Astrocyte (in vitro differentiated cells and primary cell): ENCODE results near the gene OXER1. TPM values are rescaled to one million over a fixed set of nuclear protein-coding genes. Genes with fewer than 3 reads are reported as not detected.
A peak's percentile ranks its signal among the peaks of the same experiment; 100 is the strongest.

Experiments
- DNase-seq: peaks from one replicate; pipeline ENCODE4 v3.0.0-alpha.2; 2010; ENCODE audit warnings: low read depth
- FAIRE-seq: peaks from 2 replicates; lab custom pipeline; 2011; peaks lifted over from hg19 to GRCh38; lab: Jason Lieb, UNC
- H2AFZ ChIP-seq: 2 replicates; pipeline ENCODE4 v1.6.0; 2012; ENCODE audit warnings: low read depth, low read length, inconsistent platforms
- H3K27ac ChIP-seq: 2 replicates; pipeline ENCODE4 v1.5.1; 2011; ENCODE audit warnings: low read depth, low read length, inconsistent platforms
- H3K27me3 ChIP-seq: 2 replicates; pipeline ENCODE4 v1.6.0; 2011; ENCODE audit warnings: low read length, inconsistent platforms; ENCODE audit not compliant: insufficient read depth
- H3K36me3 ChIP-seq: 2 replicates; pipeline ENCODE4 v1.5.1; 2011; ENCODE audit warnings: low read length, inconsistent platforms; ENCODE audit not compliant: insufficient read depth
- H3K4me1 ChIP-seq: 2 replicates; pipeline ENCODE4 v1.5.1; 2011; ENCODE audit warnings: low read length, inconsistent platforms; ENCODE audit not compliant: insufficient read depth
- H3K4me2 ChIP-seq: 2 replicates; pipeline ENCODE4 v1.6.0; 2012; ENCODE audit warnings: low read length, inconsistent platforms
- H3K4me3 ChIP-seq: 2 replicates; pipeline ENCODE4 v1.5.1; 2011; ENCODE audit warnings: low read depth, mild to moderate bottlenecking, low read length, inconsistent platforms; ENCODE audit not compliant: insufficient read depth
- H3K79me2 ChIP-seq: 2 replicates; pipeline ENCODE4 v1.6.0; 2012; ENCODE audit warnings: mild to moderate bottlenecking, low read length, inconsistent platforms; ENCODE audit not compliant: insufficient read depth
- H3K9ac ChIP-seq: 2 replicates; pipeline ENCODE4 v1.6.0; 2012; ENCODE audit warnings: mild to moderate bottlenecking, low read length, inconsistent platforms
- H3K9me3 ChIP-seq: 2 replicates; pipeline ENCODE4 v1.5.1; 2012; ENCODE audit warnings: low read depth, mild to moderate bottlenecking, low read length, inconsistent platforms; ENCODE audit not compliant: insufficient read depth
- H4K20me1 ChIP-seq: 2 replicates; pipeline ENCODE4 v1.6.0; 2012; ENCODE audit warnings: low read length, inconsistent platforms; ENCODE audit not compliant: insufficient read depth
- H3K27ac Mint-ChIP-seq: one replicate; pipeline ENCODE4 v1.8.0; 2021; ENCODE audit warnings: mild to moderate bottlenecking, mixed read lengths; ENCODE audit not compliant: unreplicated experiment
- H3K27me3 Mint-ChIP-seq: one replicate; pipeline ENCODE4 v1.8.0; 2021; ENCODE audit warnings: low read depth, mixed read lengths; ENCODE audit not compliant: unreplicated experiment
- H3K36me3 Mint-ChIP-seq: one replicate; pipeline ENCODE4 v1.8.0; 2021; ENCODE audit warnings: low read depth, mixed read lengths; ENCODE audit not compliant: unreplicated experiment
- H3K4me1 Mint-ChIP-seq: one replicate; pipeline ENCODE4 v1.8.0; 2021; ENCODE audit warnings: low read depth, mixed read lengths; ENCODE audit not compliant: unreplicated experiment
- H3K4me3 Mint-ChIP-seq: one replicate; pipeline ENCODE4 v1.8.0; 2021; ENCODE audit warnings: mild to moderate bottlenecking, moderate library complexity, mixed read lengths; ENCODE audit not compliant: unreplicated experiment
- H3K9me3 Mint-ChIP-seq: one replicate; pipeline ENCODE4 v1.8.0; 2021; ENCODE audit warnings: mild to moderate bottlenecking, mixed read lengths; ENCODE audit not compliant: unreplicated experiment
- CTCF ChIP-seq: IDR thresholded peaks from 2 replicates; pipeline ENCODE4 v1.5.1; 2011; ENCODE audit warnings: low read depth, mild to moderate bottlenecking, inconsistent platforms, low read length, moderate library complexity; ENCODE audit not compliant: insufficient read depth
- EZH2 ChIP-seq: IDR thresholded peaks from 2 replicates; pipeline ENCODE4 v1.6.1; 2012; ENCODE audit warnings: mild to moderate bottlenecking, low read length, inconsistent platforms; ENCODE audit not compliant: insufficient read depth
- total RNA-seq: library from RNA; stranded (reverse); gene quantifications from 2 replicates; pipeline ENCODE4 v1.2.1, GENCODE V29; 2021

OXER1 gene
- total RNA-seq, 1 donor from 2014 or later = 0.39 TPM

- H3K4me1 Mint-ChIP-seq = peaks cover 19% of the 10 kb centered on the region
- no peaks in the 10 kb centered on the region for H4K20me1 ChIP-seq
- no peak overlapping the region for H3K4me3 ChIP-seq
- H3K9me3 ChIP-seq = no peaks in the 10 kb centered on the region
- TF ChIP-seq CTCF = no peak
- TF ChIP-seq EZH2 = no peak
- FAIRE-seq (no peak), DNase-seq (no peak)
- H3K36me3 Mint-ChIP-seq = peaks cover 15% of the 10 kb centered on the region
- no peak overlapping the region for H2AFZ ChIP-seq
- H3K27me3 ChIP-seq = no peaks in the 10 kb centered on the region
- H3K27ac Mint-ChIP-seq = no peak overlapping the region
- H3K36me3 ChIP-seq = no peaks in the 10 kb centered on the region
- no peaks in the 10 kb centered on the region for H3K27me3 Mint-ChIP-seq
- no peak overlapping the region for H3K4me2 ChIP-seq
- H3K9ac ChIP-seq = no peak overlapping the region
- H3K4me3 Mint-ChIP-seq = no peak overlapping the region
- H3K9me3 Mint-ChIP-seq = peaks cover 1% of the 10 kb centered on the region
- peaks cover 3% of the 10 kb centered on the region for H3K4me1 ChIP-seq
- H3K27ac ChIP-seq = no peak overlapping the region
- H3K79me2 ChIP-seq = no peaks in the 10 kb centered on the region
These were observed 38.3 kb downstream of the OXER1 start for GRCh38 chr2:42725657-42726056.

DNA sequence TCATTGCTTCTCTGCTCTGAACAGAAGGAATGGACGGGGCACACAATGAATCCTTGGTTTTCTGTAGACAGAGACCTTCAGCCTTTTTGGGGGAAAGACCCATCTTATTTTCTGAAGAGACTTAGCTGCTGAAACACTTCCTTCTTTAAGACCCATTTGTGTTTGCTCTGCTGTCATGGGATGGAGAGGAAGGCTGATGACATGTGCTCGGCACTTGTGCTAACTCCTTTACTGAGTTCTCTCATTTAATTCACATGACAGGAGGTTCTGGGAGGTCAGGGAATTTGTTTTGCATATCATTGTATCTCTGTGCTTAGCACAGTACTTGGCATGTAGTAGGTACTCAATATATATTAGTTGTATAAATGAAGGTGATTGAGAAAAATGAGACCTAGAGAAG is 39.0 kb downstream of the OXER1 start:
- peaks cover 14% of the 10 kb centered on the region for H3K36me3 Mint-ChIP-seq
- H3K27ac Mint-ChIP-seq = peak overlapping the region; percentile 27
- H3K4me2 ChIP-seq = no peak overlapping the region
- H3K9me3 Mint-ChIP-seq = no peaks in the 10 kb centered on the region
- no peaks in the 10 kb centered on the region for H3K9me3 ChIP-seq
- H3K4me3 Mint-ChIP-seq = no peak overlapping the region
- FAIRE-seq (no peak), DNase-seq (no peak)
- peaks cover 19% of the 10 kb centered on the region for H3K4me1 Mint-ChIP-seq
- no peaks in the 10 kb centered on the region for H3K36me3 ChIP-seq
- H3K27me3 ChIP-seq = no peaks in the 10 kb centered on the region
- no peaks in the 10 kb centered on the region for H4K20me1 ChIP-seq
- H3K4me3 ChIP-seq = no peak overlapping the region
- no peak overlapping the region for H3K9ac ChIP-seq
- TF ChIP-seq CTCF = no peak
- TF ChIP-seq EZH2 = no peak
- no peak overlapping the region for H3K27ac ChIP-seq
- H3K27me3 Mint-ChIP-seq = no peaks in the 10 kb centered on the region
- H2AFZ ChIP-seq = no peak overlapping the region
- H3K79me2 ChIP-seq = no peaks in the 10 kb centered on the region
- H3K4me1 ChIP-seq = peaks cover 3% of the 10 kb centered on the region

DNA sequence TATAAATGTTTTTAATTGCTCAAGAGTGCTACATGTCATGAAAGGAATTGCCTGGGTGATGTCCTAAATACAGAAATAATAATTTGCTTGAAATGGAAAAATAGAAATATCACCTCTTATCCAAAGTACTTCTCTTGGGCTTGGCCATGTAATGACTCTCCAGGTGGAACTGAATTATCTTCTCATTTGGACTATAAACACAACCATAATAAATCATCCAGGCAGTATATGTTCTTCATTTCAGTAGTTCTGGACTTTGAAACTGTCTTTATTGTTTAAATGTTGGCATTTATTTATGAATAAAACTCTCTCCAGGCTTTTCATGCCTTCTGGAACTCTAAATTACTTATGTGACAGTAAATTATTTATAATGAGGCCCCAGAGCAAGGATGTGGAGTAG is 40.5 kb downstream of the OXER1 start:
- Mint-ChIP-seq H3K9me3 (no peaks in the 10 kb centered on the region), H3K27ac (peak overlapping the region; percentile 81), H3K36me3 (peaks cover 10% of the 10 kb centered on the region), H3K27me3 (no peaks in the 10 kb centered on the region), H3K4me1 (peaks cover 19% of the 10 kb centered on the region), H3K4me3 (no peak overlapping the region)
- H3K4me2 ChIP-seq = no peak overlapping the region
- H3K27ac ChIP-seq = no peak overlapping the region
- no peaks in the 10 kb centered on the region for H3K79me2 ChIP-seq
- DNase-seq (no peak), FAIRE-seq (no peak)
- H3K27me3 ChIP-seq = no peaks in the 10 kb centered on the region
- H3K36me3 ChIP-seq = no peaks in the 10 kb centered on the region
- TF ChIP-seq EZH2 (no peak), CTCF (no peak)
- no peak overlapping the region for H3K9ac ChIP-seq
- H2AFZ ChIP-seq = no peak overlapping the region
- no peak overlapping the region for H3K4me3 ChIP-seq
- H3K9me3 ChIP-seq = no peaks in the 10 kb centered on the region
- peaks cover 3% of the 10 kb centered on the region for H3K4me1 ChIP-seq
- H4K20me1 ChIP-seq = no peaks in the 10 kb centered on the region
